HEK293T (cell line): Measurements from ENCODE around the gene THAP6.
"Not testable (repeated sequence)": the region's sequence is repeated elsewhere in the genome, so short reads cannot be mapped to it uniquely, and the experiment has no call there.

Source experiments
- CTCF ChIA-PET: fragments of 350-600 bp; formaldehyde crosslinking; extraction: SDS; loops from one replicate; lab custom pipeline; 2021; ENCODE audit warnings: antibody characterized with exemption, inconsistent platforms; lab: Yijun Ruan, JAX
- POLR2A ChIA-PET: fragments of 350-600 bp; formaldehyde crosslinking; extraction: SDS; loops from one replicate; lab custom pipeline; 2020; ENCODE audit warnings: antibody characterized with exemption, inconsistent platforms; lab: Yijun Ruan, JAX
- DNase-seq: peaks from one replicate; pipeline ENCODE4 v3.0.0; 2012; ENCODE audit warnings: mixed read lengths; ENCODE audit errors: extremely low spot score
- ARNT ChIP-seq: fragments of 450-650 bp; IDR thresholded peaks from 2 replicates; pipeline ENCODE4 v1.6.1; 2017; ENCODE audit warnings: mild to moderate bottlenecking
- BHLHE40 ChIP-seq: fragments of 450-650 bp; IDR thresholded peaks from 2 replicates; pipeline ENCODE4 v1.6.1; 2016; ENCODE audit warnings: mild to moderate bottlenecking, moderate library complexity, borderline replicate concordance
- CTBP1 ChIP-seq: fragments of 450-650 bp; IDR thresholded peaks from 2 replicates; pipeline ENCODE4 v1.6.1; 2016; ENCODE audit warnings: borderline replicate concordance
- ELF4 ChIP-seq: fragments of 450-650 bp; IDR thresholded peaks from 2 replicates; pipeline ENCODE4 v1.6.1; 2017; ENCODE audit warnings: antibody characterized with exemption
- FOXA1 ChIP-seq: fragments of 450-650 bp; IDR thresholded peaks from 2 replicates; pipeline ENCODE4 v1.6.1; 2016; ENCODE audit warnings: mild to moderate bottlenecking
- FOXK2 ChIP-seq: fragments of 450-650 bp; IDR thresholded peaks from 2 replicates; pipeline ENCODE4 v1.6.1; 2016; ENCODE audit warnings: mild to moderate bottlenecking
- FOXM1 ChIP-seq: fragments of 450-650 bp; IDR thresholded peaks from 2 replicates; pipeline ENCODE4 v1.6.1; 2017; ENCODE audit warnings: mild to moderate bottlenecking, borderline replicate concordance
- HDGF ChIP-seq: fragments of 450-650 bp; IDR thresholded peaks from 2 replicates; pipeline ENCODE4 v1.6.1; 2017; ENCODE audit warnings: antibody characterized with exemption, borderline replicate concordance
- L3MBTL2 ChIP-seq: fragments of 450-650 bp; conservative IDR thresholded peaks from 2 replicates; pipeline ENCODE4 v1.6.1; 2016; ENCODE audit warnings: mild to moderate bottlenecking
- LEF1 ChIP-seq: fragments of 450-650 bp; IDR thresholded peaks from 2 replicates; pipeline ENCODE4 v1.6.1; 2017; ENCODE audit warnings: mild to moderate bottlenecking, borderline replicate concordance
- NFRKB ChIP-seq: fragments of 450-650 bp; IDR thresholded peaks from 2 replicates; pipeline ENCODE4 v1.6.1; 2016; ENCODE audit warnings: mild to moderate bottlenecking, moderate library complexity
- PKNOX1 ChIP-seq: fragments of 450-650 bp; IDR thresholded peaks from 2 replicates; pipeline ENCODE4 v1.6.1; 2016
- SP1 ChIP-seq: fragments of 450-650 bp; IDR thresholded peaks from 2 replicates; pipeline ENCODE4 v1.6.1; 2017
- SUZ12 ChIP-seq: fragments of 450-650 bp; IDR thresholded peaks from 2 replicates; pipeline ENCODE4 v1.6.1; 2016; ENCODE audit warnings: mild to moderate bottlenecking
- TARDBP ChIP-seq: fragments of 450-650 bp; IDR thresholded peaks from 2 replicates; pipeline ENCODE4 v1.6.1; 2016
- ZNF384 ChIP-seq: fragments of 450-650 bp; IDR thresholded peaks from 2 replicates; pipeline ENCODE4 v1.6.1; 2016

Gene THAP6

GRCh38 chr4:75496406-75496805 lies 17.9 kb upstream of the THAP6 start:
- ChIA-PET CTCF (interaction anchor here (0.6 kb wide), 1 partner anchor 68 kb away, joined by 3 read pairs; no protein-coding TSS in a partner anchor), POLR2A (interaction anchor here (3.3 kb wide), 1 partner anchor 18 kb away, joined by 12 read pairs; the partner anchor contains the start of genes RCHY1 and THAP6)
- no peak for DNase-seq
- TF ChIP-seq FOXM1 (no peak), ZNF384 (no peak), L3MBTL2 (no peak)

GRCh38 chr4:75497133-75497532 lies 17.1 kb upstream of the THAP6 start:
- CTCF ChIA-PET: no interaction called here
- POLR2A ChIA-PET: interaction anchor here (1.3 kb wide), 1 partner anchor 17 kb away, joined by 6 read pairs; the partner anchor contains the start of genes RCHY1 and THAP6
- no peak for DNase-seq
- no peak for TF ChIP-seq SP1
- TF ChIP-seq BHLHE40: no peak
- no peak for TF ChIP-seq TARDBP
- TF ChIP-seq PKNOX1: 0 out of 2 replicates have a peak, but pooled peaks have one; percentile 15
- no peak for TF ChIP-seq ARNT
- TF ChIP-seq NFRKB: no peak
- no peak for TF ChIP-seq FOXK2

- ChIA-PET CTCF (no interaction called here), POLR2A (interaction anchor here (1.3 kb wide), 1 partner anchor 16 kb away, joined by 6 read pairs; the partner anchor contains the start of genes RCHY1 and THAP6)
- DNase-seq: no peak
- TF ChIP-seq NFRKB: no peak
- TF ChIP-seq SUZ12: no peak
- TF ChIP-seq LEF1: no peak
- TF ChIP-seq ELF4: no peak
- no peak for TF ChIP-seq HDGF
- no peak for TF ChIP-seq ARNT
- no peak for TF ChIP-seq FOXM1
- no peak for TF ChIP-seq TARDBP
- no peak for TF ChIP-seq ZNF384
- TF ChIP-seq BHLHE40: no peak
Measured at GRCh38 chr4:75498041-75498440, 16.2 kb upstream of the THAP6 start.

- ChIA-PET CTCF (no interaction called here), POLR2A (no interaction called here)
- DNase-seq: no peak
- TF ChIP-seq SUZ12: no peak
- no peak for TF ChIP-seq HDGF
- TF ChIP-seq CTBP1: no peak
- no peak for TF ChIP-seq L3MBTL2
Measured at GRCh38 chr4:75499900-75500299, 14.4 kb upstream of the THAP6 start.

- DNase-seq: no peak
- POLR2A ChIA-PET: no interaction called here
- TF ChIP-seq SUZ12 (no peak), HDGF (no peak)
- CTCF ChIA-PET: no interaction called here
Measured at GRCh38 chr4:75502671-75503070, 11.6 kb upstream of the THAP6 start.

- POLR2A ChIA-PET: interaction anchor here (1.0 kb wide), 1 partner anchor 9 kb away, joined by 4 read pairs; the partner anchor contains the start of genes RCHY1 and THAP6
- TF ChIP-seq ELF4 (no peak), LEF1 (no peak), HDGF (no peak), SP1 (no peak), L3MBTL2 (no peak), FOXM1 (no peak), NFRKB (no peak), PKNOX1 (no peak), CTBP1 (no peak), SUZ12 (no peak), FOXK2 (no peak), ARNT (no peak), ZNF384 (no peak), TARDBP (no peak), BHLHE40 (no peak)
- CTCF ChIA-PET: no interaction called here
- no peak for DNase-seq
Measured at GRCh38 chr4:75505630-75506029, 8.6 kb upstream of the THAP6 start.

- CTCF ChIA-PET, POLR2A ChIA-PET, DNase-seq: not testable (repeated sequence)
- 0 out of 2 replicates have a peak, but pooled peaks have one; percentile 23 for TF ChIP-seq L3MBTL2
Measured at GRCh38 chr4:75509592-75509991, 4.7 kb upstream of the THAP6 start.

GRCh38 chr4:75511841-75512240 lies 2.4 kb upstream of the THAP6 start:
- CTCF ChIA-PET: no interaction called here
- TF ChIP-seq L3MBTL2: no peak
- no peak for TF ChIP-seq BHLHE40
- TF ChIP-seq TARDBP: no peak
- TF ChIP-seq SUZ12: no peak
- TF ChIP-seq FOXA1: no peak
- TF ChIP-seq LEF1: no peak
- TF ChIP-seq CTBP1: no peak
- no peak for TF ChIP-seq ARNT
- TF ChIP-seq SP1: no peak
- no peak for TF ChIP-seq ZNF384
- no peak for TF ChIP-seq FOXM1
- no peak for TF ChIP-seq ELF4
- no peak for TF ChIP-seq FOXK2
- TF ChIP-seq HDGF: no peak
- TF ChIP-seq PKNOX1: no peak
- no peak for TF ChIP-seq NFRKB
- DNase-seq: no peak
- POLR2A ChIA-PET: no interaction called here
